HUES64 (cell line): ENCODE data around the gene TEPSIN.

ENCODE experiments used
- H3K27ac ChIP-seq: 2 replicates; pipeline ENCODE4 v1.7.0; 2013; ENCODE audit warnings: low read depth, low read length, inconsistent platforms
- H3K27me3 ChIP-seq: 2 replicates; pipeline ENCODE4 v1.6.1; 2013; ENCODE audit warnings: mild to moderate bottlenecking, low read length; ENCODE audit not compliant: insufficient read depth
- H3K36me3 ChIP-seq: 2 replicates; pipeline ENCODE4 v1.6.1; 2013; ENCODE audit warnings: mild to moderate bottlenecking, low read length; ENCODE audit not compliant: insufficient read depth
- H3K4me1 ChIP-seq: 2 replicates; pipeline ENCODE4 v1.6.1; 2013; ENCODE audit warnings: mild to moderate bottlenecking, low read length, moderate library complexity; ENCODE audit not compliant: insufficient read depth
- H3K4me3 ChIP-seq: 2 replicates; pipeline ENCODE4 v1.5.1; 2013; ENCODE audit warnings: mild to moderate bottlenecking, low read length, moderate library complexity
- H3K9ac ChIP-seq: 2 replicates; pipeline ENCODE4 v1.6.1; 2013; ENCODE audit warnings: mild to moderate bottlenecking, low read depth, low read length
- H3K9me3 ChIP-seq: 2 replicates; pipeline ENCODE4 v1.6.1; 2013; ENCODE audit warnings: low read depth, low read length; ENCODE audit not compliant: insufficient read depth
- WGBS: fragments of 150-250, 120-280 bp; methylation state at CpG from one replicate; pipeline ENCODE4 v1.1.7; 2013; ENCODE audit warnings: missing lambda C conversion rate; 5-methylcytosine and 5-hydroxymethylcytosine counted together

Gene TEPSIN

GRCh38 chr17:81187586-81188490 lies 51.0 kb downstream of the TEPSIN start:
- Histone ChIP-seq H3K9ac (no peak overlapping the region), H3K36me3 (peaks cover 17% of the 10 kb centered on the region), H3K4me1 (no peaks in the 10 kb centered on the region), H3K4me3 (no peak overlapping the region), H3K27ac (no peak overlapping the region), H3K9me3 (no peaks in the 10 kb centered on the region), H3K27me3 (no peaks in the 10 kb centered on the region)
- 93% methylated on average over 26 of the region's 26 CpGs for WGBS

- Histone ChIP-seq H3K9me3 (no peaks in the 10 kb centered on the region), H3K27ac (no peak overlapping the region), H3K27me3 (no peaks in the 10 kb centered on the region), H3K9ac (no peak overlapping the region), H3K36me3 (peaks cover 17% of the 10 kb centered on the region), H3K4me1 (no peaks in the 10 kb centered on the region), H3K4me3 (no peak overlapping the region)
- 94% methylated on average over 11 of the region's 11 CpGs for WGBS
Measured at GRCh38 chr17:81187120-81187519, 51.7 kb downstream of the TEPSIN start.

- Histone ChIP-seq H3K27me3 (no peaks in the 10 kb centered on the region), H3K9me3 (no peaks in the 10 kb centered on the region), H3K9ac (no peak overlapping the region), H3K36me3 (peaks cover 13% of the 10 kb centered on the region), H3K4me1 (no peaks in the 10 kb centered on the region), H3K4me3 (no peak overlapping the region), H3K27ac (no peak overlapping the region)
- WGBS, result 86% methylated on average over 7 of the region's 7 CpGs
Measured at GRCh38 chr17:81186203-81186602, 52.7 kb downstream of the TEPSIN start.

- Histone ChIP-seq H3K9ac (no peak overlapping the region), H3K27me3 (no peaks in the 10 kb centered on the region)
- WGBS, result 57% methylated on average over 15 of the region's 15 CpGs
Measured at GRCh38 chr17:81184555-81184954, 54.3 kb downstream of the TEPSIN start.

GRCh38 chr17:81183807-81184206 lies 55.0 kb downstream of the TEPSIN start:
- Histone ChIP-seq H3K4me3 (no peak overlapping the region), H3K9me3 (no peaks in the 10 kb centered on the region), H3K36me3 (peaks cover under 1% of the 10 kb centered on the region; the same call in 1 of the 2 replicates), H3K9ac (no peak overlapping the region), H3K27ac (no peak overlapping the region), H3K4me1 (no peaks in the 10 kb centered on the region), H3K27me3 (no peaks in the 10 kb centered on the region)
- 95% methylated on average over 11 of the region's 11 CpGs for WGBS

More at GRCh38 chr17:81184555-81184954, 54.3 kb downstream of the TEPSIN start:
- Histone ChIP-seq H3K27ac (no peak overlapping the region), H3K4me3 (no peak overlapping the region), H3K9me3 (no peaks in the 10 kb centered on the region), H3K36me3 (peaks cover 8% of the 10 kb centered on the region; the same call in 1 of the 2 replicates), H3K4me1 (no peaks in the 10 kb centered on the region)

- no peak overlapping the region for H3K4me3 ChIP-seq
- H3K27me3 ChIP-seq, result no peaks in the 10 kb centered on the region
- no peaks in the 10 kb centered on the region for H3K9me3 ChIP-seq
- 93% methylated on average over 10 of the region's 10 CpGs for WGBS
- H3K9ac ChIP-seq, result no peak overlapping the region
- no peaks in the 10 kb centered on the region for H3K36me3 ChIP-seq
- no peak overlapping the region for H3K27ac ChIP-seq
- no peaks in the 10 kb centered on the region for H3K4me1 ChIP-seq
Measured at GRCh38 chr17:81183316-81183715, 55.5 kb downstream of the TEPSIN start.

- Histone ChIP-seq H3K9me3 (no peaks in the 10 kb centered on the region), H3K4me3 (no peak overlapping the region), H3K36me3 (no peaks in the 10 kb centered on the region), H3K4me1 (no peaks in the 10 kb centered on the region), H3K27me3 (no peaks in the 10 kb centered on the region), H3K9ac (no peak overlapping the region), H3K27ac (no peak overlapping the region)
- WGBS, result 89% methylated on average over 5 of the region's 5 CpGs
Measured at GRCh38 chr17:81182596-81182995, 56.3 kb downstream of the TEPSIN start.

- H3K9ac ChIP-seq, result no peak overlapping the region
- 94% methylated on average over 19 of the region's 19 CpGs for WGBS
- no peak overlapping the region for H3K4me3 ChIP-seq
- H3K36me3 ChIP-seq, result no peaks in the 10 kb centered on the region
- H3K27ac ChIP-seq, result no peak overlapping the region
- no peaks in the 10 kb centered on the region for H3K27me3 ChIP-seq
- no peaks in the 10 kb centered on the region for H3K4me1 ChIP-seq
- no peaks in the 10 kb centered on the region for H3K9me3 ChIP-seq
Measured at GRCh38 chr17:81181811-81182185, 57.1 kb downstream of the TEPSIN start.

- H3K36me3 ChIP-seq, result no peaks in the 10 kb centered on the region
- no peak overlapping the region for H3K27ac ChIP-seq
- no peaks in the 10 kb centered on the region for H3K27me3 ChIP-seq
- H3K9me3 ChIP-seq, result no peaks in the 10 kb centered on the region
- H3K9ac ChIP-seq, result no peak overlapping the region
- H3K4me3 ChIP-seq, result no peak overlapping the region
- WGBS, result 96% methylated on average over 49 of the region's 49 CpGs
- no peaks in the 10 kb centered on the region for H3K4me1 ChIP-seq
Measured at GRCh38 chr17:81180836-81181810, 57.7 kb downstream of the TEPSIN start.

GRCh38 chr17:81179861-81180260 lies 59.0 kb downstream of the TEPSIN start:
- H3K9ac ChIP-seq, result no peak overlapping the region
- H3K36me3 ChIP-seq, result no peaks in the 10 kb centered on the region
- H3K9me3 ChIP-seq, result no peaks in the 10 kb centered on the region
- no peak overlapping the region for H3K4me3 ChIP-seq
- H3K27me3 ChIP-seq, result no peaks in the 10 kb centered on the region
- H3K27ac ChIP-seq, result no peak overlapping the region
- WGBS, result 93% methylated on average over 12 of the region's 12 CpGs
- no peaks in the 10 kb centered on the region for H3K4me1 ChIP-seq

- Histone ChIP-seq H3K4me3 (no peak overlapping the region), H3K27ac (no peak overlapping the region)
- 94% methylated on average over 9 of the region's 9 CpGs for WGBS
Measured at GRCh38 chr17:81179220-81179619, 59.6 kb downstream of the TEPSIN start.

More at GRCh38 chr17:81179220-81179619, 59.6 kb downstream of the TEPSIN start:
- Histone ChIP-seq H3K36me3 (no peaks in the 10 kb centered on the region), H3K4me1 (no peaks in the 10 kb centered on the region), H3K9me3 (no peaks in the 10 kb centered on the region), H3K27me3 (no peaks in the 10 kb centered on the region), H3K9ac (no peak overlapping the region)
